Cardiac atrium fibroblast (primary cell): Measurements from ENCODE around the gene CFTR. TPM values are rescaled to one million over a fixed set of nuclear protein-coding genes. Genes with fewer than 3 reads are reported as not detected.

Experiments
- total RNA-seq: library from RNA; depleted of rRNA; stranded (reverse); fragments of >200 nt; gene quantifications from 2 replicates; pipeline ENCODE4 v1.2.3, GENCODE V29; 2015

The CFTR gene
- not detected in 2 replicates for total RNA-seq

DNA sequence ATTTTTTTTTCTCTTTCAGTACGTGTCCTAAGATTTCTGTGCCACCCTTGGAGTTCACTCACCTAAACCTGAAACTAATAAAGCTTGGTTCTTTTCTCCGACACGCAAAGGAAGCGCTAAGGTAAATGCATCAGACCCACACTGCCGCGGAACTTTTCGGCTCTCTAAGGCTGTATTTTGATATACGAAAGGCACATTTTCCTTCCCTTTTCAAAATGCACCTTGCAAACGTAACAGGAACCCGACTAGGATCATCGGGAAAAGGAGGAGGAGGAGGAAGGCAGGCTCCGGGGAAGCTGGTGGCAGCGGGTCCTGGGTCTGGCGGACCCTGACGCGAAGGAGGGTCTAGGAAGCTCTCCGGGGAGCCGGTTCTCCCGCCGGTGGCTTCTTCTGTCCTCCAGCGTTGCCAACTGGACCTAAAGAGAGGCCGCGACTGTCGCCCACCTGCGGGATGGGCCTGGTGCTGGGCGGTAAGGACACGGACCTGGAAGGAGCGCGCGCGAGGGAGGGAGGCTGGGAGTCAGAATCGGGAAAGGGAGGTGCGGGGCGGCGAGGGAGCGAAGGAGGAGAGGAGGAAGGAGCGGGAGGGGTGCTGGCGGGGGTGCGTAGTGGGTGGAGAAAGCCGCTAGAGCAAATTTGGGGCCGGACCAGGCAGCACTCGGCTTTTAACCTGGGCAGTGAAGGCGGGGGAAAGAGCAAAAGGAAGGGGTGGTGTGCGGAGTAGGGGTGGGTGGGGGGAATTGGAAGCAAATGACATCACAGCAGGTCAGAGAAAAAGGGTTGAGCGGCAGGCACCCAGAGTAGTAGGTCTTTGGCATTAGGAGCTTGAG lies at the start of gene CFTR:
TSS of gene CFTR (plus strand) at position 801 of the 830 bp plus-strand sequence. CDS start 70 bp downstream, outside the sequence.

Other genes starting within 250 kb of the CFTR start
- gene WNT2, start 157.0 kb upstream of the CFTR start, total RNA-seq, result not detected in 2 replicates
- gene ASZ1, start 52.5 kb upstream of the CFTR start, total RNA-seq, result not detected in 2 replicates